Stimulated activated CD4-positive, alpha-beta T cell treated with anti-CD3 and anti-CD28 coated beads, Interleukin-1b, Interleukin-23, amount 100 ng/mL, for 1 hour (primary cell): Measurements from ENCODE around the gene RAI1.

Source experiments
- DNase-seq, 2 donors: peaks; one replicate each; pipeline ENCODE4 v3.0.0-alpha.2; 2020; ENCODE audit warnings: low read depth in 2 of 2

RAI1 gene

DNA sequence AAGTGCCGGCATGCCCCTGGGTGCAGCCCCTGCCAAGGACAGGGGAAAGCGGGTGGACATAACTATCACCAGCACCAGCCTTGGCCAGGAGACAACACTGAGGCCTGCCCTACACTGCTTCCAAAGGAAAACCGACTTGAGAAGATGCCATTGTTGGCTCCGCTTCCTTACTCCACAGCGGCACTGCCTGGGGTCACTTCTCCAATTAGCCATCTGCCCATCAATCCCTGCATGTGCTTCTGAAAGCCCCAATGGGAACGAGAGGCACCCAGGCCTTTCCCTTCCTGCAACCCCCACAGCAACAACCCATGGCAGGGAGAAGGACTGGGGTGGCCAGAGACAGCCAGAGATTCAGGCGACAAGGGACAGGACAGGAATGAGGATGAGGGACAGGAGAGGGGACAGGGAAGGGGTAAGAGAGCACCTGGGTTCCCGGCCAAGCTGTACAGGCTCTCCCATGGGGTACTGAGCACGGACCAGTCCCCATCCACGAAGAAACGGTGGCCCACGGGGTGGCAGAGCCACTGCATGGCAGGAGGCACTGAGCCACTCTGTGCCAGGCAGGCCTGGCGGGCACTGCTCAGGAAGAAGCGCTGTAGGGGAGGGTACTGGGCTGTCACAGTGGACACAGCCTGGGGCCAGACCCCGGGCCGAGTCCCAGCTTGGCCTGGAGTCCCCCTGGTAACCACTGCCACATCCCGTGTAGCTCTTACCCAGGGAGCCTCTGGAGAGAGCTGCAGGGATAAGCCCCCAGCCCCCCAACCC lies 134.4 kb downstream of the RAI1 start:
- no peak for DNase-seq

DNA sequence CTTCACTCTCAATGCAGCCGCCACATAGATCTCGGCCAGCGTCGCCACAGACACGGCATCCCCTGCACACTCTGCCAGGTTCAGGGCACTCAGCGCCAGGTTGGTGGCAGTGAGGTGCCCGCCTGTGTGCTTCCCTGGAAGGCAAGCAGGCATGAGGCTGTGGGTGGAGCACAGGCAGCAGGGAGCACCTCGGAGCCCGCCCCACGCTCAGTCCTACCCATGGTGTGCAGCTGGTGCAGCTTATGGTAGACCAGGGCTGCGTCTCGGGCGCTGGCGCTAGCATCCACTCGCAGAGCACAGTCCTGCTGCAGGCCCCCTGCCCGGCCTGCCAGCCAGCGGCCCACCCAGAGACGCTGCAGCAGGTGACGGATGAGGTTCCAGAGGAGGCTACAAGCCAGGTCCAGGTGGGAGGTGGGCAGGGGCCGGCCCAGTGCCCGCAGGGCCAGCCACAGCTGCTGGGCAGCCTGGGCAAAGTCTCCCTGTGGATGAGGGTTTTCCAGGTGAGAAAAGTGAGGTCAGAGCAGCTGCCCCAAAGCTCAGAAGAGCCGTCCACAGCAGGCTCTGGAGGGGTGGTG lies 135.1 kb downstream of the RAI1 start:
- no peak for DNase-seq

DNA sequence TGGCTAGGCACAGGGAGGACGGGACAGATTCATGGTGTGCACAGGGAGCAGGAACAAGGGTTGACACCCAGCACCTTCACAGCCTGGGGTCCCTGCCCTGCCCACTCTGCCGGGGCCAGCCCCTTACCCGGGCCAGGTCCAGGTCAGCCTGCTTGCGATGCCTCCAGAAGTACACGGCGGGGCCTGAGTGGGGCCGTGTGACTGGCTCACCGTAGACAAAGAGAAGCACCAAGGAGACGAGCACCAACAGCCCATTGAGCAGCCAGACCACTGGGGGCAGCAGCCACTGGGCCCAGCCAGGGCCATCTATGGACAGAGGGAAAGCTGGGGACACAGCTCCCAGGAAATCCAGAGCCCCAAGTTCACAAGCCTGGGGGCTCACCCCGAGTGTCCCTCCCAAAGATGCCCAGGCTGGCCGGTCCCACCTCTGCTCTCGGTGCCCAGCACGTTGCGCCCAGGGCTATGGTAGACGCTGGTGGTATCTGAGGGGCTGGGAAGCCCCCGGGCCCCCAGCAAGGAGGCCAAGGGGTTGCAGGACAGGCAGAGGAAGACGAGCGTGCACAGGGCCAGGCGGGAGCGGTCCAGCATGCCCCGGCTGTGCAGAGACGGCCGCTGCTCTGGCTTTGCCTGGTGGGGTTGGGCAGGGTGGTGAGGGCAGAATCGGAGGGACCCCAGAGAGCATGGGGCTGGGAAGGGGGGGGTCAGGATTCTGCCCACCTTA lies 135.7 kb downstream of the RAI1 start:
- no peak for DNase-seq

DNA sequence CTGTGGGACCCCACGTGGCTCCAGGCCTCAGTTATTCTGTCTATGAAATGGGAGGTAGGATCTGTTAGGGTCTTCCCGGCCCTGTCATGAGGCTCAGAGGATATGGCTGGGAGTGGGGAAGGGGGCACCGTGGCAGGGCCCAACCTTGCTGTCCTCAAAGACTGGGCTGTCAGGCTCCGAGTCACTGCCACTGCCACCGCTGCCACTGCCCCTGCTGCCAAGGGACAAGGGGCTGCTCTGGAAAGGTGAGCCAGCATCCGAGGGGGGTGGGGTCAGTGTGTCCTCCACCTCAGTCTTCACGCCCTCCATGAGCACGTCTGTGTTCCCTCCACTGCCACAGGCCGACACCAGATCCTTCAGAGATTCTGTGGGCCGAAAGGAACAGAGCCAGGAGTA lies 136.3 kb downstream of the RAI1 start:
- DNase-seq, result no peak

- DNase-seq, result no peak
These were observed 136.8 kb downstream of the RAI1 start for GRCh38 chr17:17818088-17818526.

DNA sequence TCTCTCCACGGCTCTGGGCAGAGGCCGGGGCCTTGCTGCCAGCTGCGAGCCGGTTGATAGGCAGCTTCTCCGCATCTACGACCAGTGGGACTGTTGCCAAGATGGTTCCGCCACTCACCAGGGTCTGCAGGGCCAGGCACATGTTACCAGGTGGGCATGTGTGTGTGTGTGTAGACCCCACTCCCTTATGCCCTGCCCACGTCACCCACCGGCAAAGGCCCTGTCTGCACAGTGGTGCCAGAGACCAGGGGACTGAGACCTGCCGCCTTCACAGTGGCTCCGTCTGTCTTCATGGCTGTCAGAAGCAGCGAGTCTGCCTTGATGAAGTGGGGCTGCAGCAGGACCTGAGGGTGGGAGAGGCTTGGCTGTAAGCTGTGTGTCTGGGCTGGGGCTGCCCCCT lies 137.9 kb downstream of the RAI1 start:
- no peak for DNase-seq

GRCh38 chr17:17819561-17819995 lies 138.3 kb downstream of the RAI1 start:
- peak in 1 of 2 donors; percentile 38 for DNase-seq

GRCh38 chr17:17820046-17820445 lies 138.8 kb downstream of the RAI1 start:
- no peak for DNase-seq

- no peak for DNase-seq
These were observed 139.4 kb downstream of the RAI1 start for GRCh38 chr17:17820463-17821158.

DNA sequence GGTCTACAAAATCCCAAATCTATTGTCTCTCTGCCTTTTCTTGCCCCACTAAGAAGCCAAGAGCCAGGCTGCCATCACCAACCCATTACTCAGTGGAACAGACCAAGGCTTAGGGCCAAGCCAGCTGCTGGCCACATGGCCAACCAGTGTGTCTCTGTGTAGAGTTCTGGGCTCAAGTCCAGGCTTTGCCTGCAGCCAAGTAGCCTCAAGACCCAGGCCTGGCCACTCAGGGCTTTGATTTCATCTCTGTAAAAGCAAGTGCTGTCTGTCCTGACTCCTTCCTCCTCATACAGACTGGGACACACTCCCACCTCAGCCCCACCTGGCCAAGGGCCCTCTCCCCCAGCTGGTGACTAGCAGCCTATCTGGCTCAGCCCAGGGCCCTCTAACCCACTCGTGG lies 140.9 kb downstream of the RAI1 start:
- no peak for DNase-seq

GRCh38 chr17:17822616-17823015 lies 141.4 kb downstream of the RAI1 start:
- no peak for DNase-seq

DNA sequence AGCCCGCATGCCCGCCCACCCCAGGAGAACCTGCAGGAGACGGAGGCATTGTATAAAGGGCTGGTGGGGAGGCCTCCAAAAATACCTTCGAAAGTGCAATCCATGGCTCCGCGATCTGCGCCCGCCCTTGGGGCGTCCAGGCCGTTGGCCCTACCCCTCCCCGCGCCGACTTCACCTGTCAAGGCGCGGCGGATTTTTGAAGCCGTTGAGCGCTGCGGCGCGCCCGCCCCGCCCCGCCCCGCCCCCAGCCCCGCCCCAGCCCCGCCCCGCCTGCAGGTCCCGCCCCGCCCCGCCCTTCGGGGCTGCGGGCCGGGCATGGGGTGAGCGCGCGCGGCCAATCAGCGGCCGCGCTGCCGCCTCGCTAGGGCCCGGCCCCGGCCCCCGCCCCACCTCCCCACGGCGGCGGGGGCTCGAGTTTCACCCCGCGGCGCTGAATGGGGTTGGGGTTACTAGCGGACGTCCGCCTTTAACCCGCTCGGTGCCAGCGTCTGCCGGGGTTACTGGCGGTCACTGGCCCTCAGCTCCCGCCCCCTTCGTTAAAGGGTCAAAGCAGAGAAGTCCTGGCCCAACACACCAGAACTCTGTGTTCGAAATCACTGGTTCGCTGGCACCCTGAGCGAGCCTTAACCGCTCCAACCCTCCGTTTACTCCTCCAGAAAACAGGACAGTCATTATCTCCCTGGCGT lies 142.3 kb downstream of the RAI1 start:
- DNase-seq, result peak; percentile 39 to 48

- no peak for DNase-seq
These were observed 143.0 kb downstream of the RAI1 start for GRCh38 chr17:17824119-17824782.

GRCh38 chr17:17824783-17825614 lies 143.7 kb downstream of the RAI1 start:
- no peak for DNase-seq

- DNase-seq, result no peak
These were observed 145.1 kb downstream of the RAI1 start for GRCh38 chr17:17826342-17826713.

GRCh38 chr17:17826942-17827785 lies 145.9 kb downstream of the RAI1 start:
- DNase-seq, result no peak

GRCh38 chr17:17827826-17828621 lies 146.8 kb downstream of the RAI1 start:
- no peak for DNase-seq

DNA sequence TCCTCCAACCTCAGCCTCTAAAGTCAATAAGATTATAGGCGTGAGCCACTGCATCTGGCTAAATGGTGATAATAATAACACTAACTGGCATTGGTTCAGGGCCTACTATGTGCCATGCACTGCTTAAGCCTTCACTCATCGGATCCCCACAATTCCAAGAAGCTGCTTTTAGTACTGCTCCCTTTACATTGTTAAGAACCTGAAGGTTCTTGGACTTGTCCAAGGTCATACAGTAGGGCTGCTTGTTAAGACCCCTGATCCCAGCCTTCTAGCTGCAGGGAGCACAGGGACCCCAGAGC lies 149.0 kb downstream of the RAI1 start:
- no peak for DNase-seq

DNA sequence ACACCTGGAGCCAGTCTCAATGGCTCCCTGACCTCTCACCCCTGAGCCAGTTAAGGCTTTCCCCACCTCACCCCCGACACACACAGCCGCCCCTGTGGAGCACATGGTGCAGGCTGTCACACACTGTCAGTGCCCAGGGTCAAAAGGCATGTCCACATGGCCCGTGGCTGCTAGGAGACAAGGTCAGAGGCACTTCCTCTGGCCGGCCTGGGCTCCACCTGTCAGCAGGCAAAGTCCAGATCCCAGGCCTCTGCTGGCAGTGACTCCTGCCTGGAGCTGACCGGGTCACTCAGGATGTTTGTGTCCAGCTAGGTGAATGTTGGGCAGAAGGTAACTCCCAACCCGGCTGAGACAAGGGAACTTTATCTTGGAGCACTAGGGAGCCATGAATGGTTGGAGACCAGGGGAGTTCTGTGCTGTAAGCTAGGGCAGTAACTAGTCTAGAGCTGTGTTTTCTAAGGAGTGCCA lies 149.5 kb downstream of the RAI1 start:
- no peak for DNase-seq
